CD4-positive, alpha-beta T cell (primary cell): ENCODE measurements around the gene SPACA4. TPM values are rescaled to one million over a fixed set of nuclear protein-coding genes. Genes with fewer than 3 reads are reported as not detected.

Source experiments
- ATAC-seq: fragments of 200-7000 bp; cut with Tn5 transposase; one replicate; pipeline ENCODE4 v1.10.0; 2022; ENCODE audit warnings: mild to moderate bottlenecking; ENCODE audit not compliant: poor library complexity
- CTCF ChIA-PET: fragments of 350-600 bp; sonication (Branson Sonifier 250); formaldehyde crosslinking; loops from one replicate; lab custom pipeline; 2021; ENCODE audit warnings: antibody characterized with exemption, inconsistent platforms; lab: Charles Lee
- POLR2A ChIA-PET: fragments of 350-600 bp; sonication (Branson Sonifier 250); formaldehyde crosslinking; loops from one replicate; lab custom pipeline; 2021; ENCODE audit warnings: antibody characterized with exemption, inconsistent platforms; lab: Charles Lee
- DNase-seq, 14 experiments: peaks; one replicate each; pipeline ENCODE4 v3.0.0-alpha.2; 2013 to 2020; ENCODE audit warnings: mixed read lengths in 2 of 14
- H3K27ac ChIP-seq, 2 donors: one replicate each; pipeline versions ENCODE4 v1.5.1 to v1.7.0; 2013; ENCODE audit warnings: low read length in 2 of 2, low read depth in 1 of 2, mild to moderate bottlenecking in 1 of 2
- H3K27me3 ChIP-seq, 2 experiments: 1 replicate in 1 of 2; 2 replicates in 1 of 2; pipeline versions ENCODE4 v1.6.1 to v1.7.0; 2013; ENCODE audit warnings: low read length in 2 of 2, control low read depth in 1 of 2, mild to moderate bottlenecking in 1 of 2, moderate library complexity in 1 of 2; ENCODE audit not compliant: insufficient read depth in 2 of 2, control insufficient read depth in 1 of 2
- H3K36me3 ChIP-seq: one replicate; pipeline ENCODE4 v1.6.1; 2013; ENCODE audit warnings: low read length, control low read depth; ENCODE audit not compliant: insufficient read depth
- H3K4me1 ChIP-seq: one replicate; pipeline ENCODE4 v1.6.1; 2013; ENCODE audit warnings: low read length, control low read depth; ENCODE audit not compliant: insufficient read depth
- H3K4me3 ChIP-seq: one replicate; pipeline ENCODE4 v1.5.1; 2013; ENCODE audit warnings: mild to moderate bottlenecking, low read length, moderate library complexity
- H3K9me3 ChIP-seq, 2 experiments: 1 replicate in 1 of 2; 2 replicates in 1 of 2; pipeline versions ENCODE4 v1.6.1 to v1.7.0; 2013; ENCODE audit warnings: low read length in 2 of 2, mild to moderate bottlenecking in 2 of 2, control low read depth in 1 of 2, moderate library complexity in 1 of 2; ENCODE audit not compliant: control insufficient read depth in 1 of 2, insufficient read depth in 1 of 2
- H3K27ac Mint-ChIP-seq: one replicate; pipeline ENCODE4 v1.8.0; 2020; ENCODE audit warnings: mixed read lengths
- H3K27me3 Mint-ChIP-seq: one replicate; pipeline ENCODE4 v1.8.0; 2021; ENCODE audit warnings: mixed read lengths
- H3K36me3 Mint-ChIP-seq: one replicate; pipeline ENCODE4 v1.8.0; 2021; ENCODE audit warnings: low read depth, mixed read lengths
- H3K4me1 Mint-ChIP-seq: one replicate; pipeline ENCODE4 v1.8.0; 2021; ENCODE audit warnings: low read depth, mixed read lengths
- H3K4me3 Mint-ChIP-seq: one replicate; pipeline ENCODE4 v1.8.0; 2020; ENCODE audit warnings: mild to moderate bottlenecking, mixed read lengths
- H3K9me3 Mint-ChIP-seq: one replicate; pipeline ENCODE4 v1.8.0; 2020; ENCODE audit warnings: mixed read lengths
- CTCF ChIP-seq: fragments of 200-600 bp; IDR thresholded peaks from one replicate; pipeline ENCODE4 v1.8.0; 2022; ENCODE audit warnings: antibody characterized with exemption, mild to moderate bottlenecking
- intact Hi-C, 2 experiments: fragments of 100-400 bp; cut with DNase I in 1 of 2; cut with micrococcal nuclease in 1 of 2; formaldehyde crosslinking; loops; one replicate each; pipeline versions ENCODE4 v1.15.1 to v1.9.0; 2023 to 2025; cut with DNase I, micrococcal nuclease
- total RNA-seq, 174 experiments: library from RNA in 2 of 174; stranded (reverse) in 2 of 174; gene quantifications; one replicate each; pipeline ENCODE4 v1.2.3 and lab custom pipeline; 2021 to 2026

SPACA4 gene
- total RNA-seq, 2 experiments from 2014 or later: not detected

GRCh38 chr19:48646722-48647216, 40.2 kb downstream of the SPACA4 start:
- ChIA-PET POLR2A (interaction anchor here (0.9 to 2.4 kb wide), 14 partner anchors 10 to 346 kb away, joined by 3 to 43 read pairs (median 8); partner anchors contain the start of genes DBP, GYS1, RPL18 and RUVBL2), CTCF (interaction anchor here (1.0 to 2.4 kb wide), 9 partner anchors 9 to 256 kb away, joined by 3 to 19 read pairs (median 5); partner anchors contain the start of genes DBP and RPL18)
- peaks cover 48% of the 10 kb centered on the region for H3K4me1 ChIP-seq
- no peaks in the 10 kb centered on the region for H3K27me3 ChIP-seq
- ATAC-seq: no peak
- peak overlapping the region; percentile 85 for H3K4me3 Mint-ChIP-seq
- peaks cover 54% of the 10 kb centered on the region for H3K4me1 Mint-ChIP-seq
- peak overlapping the region; percentile 71 for H3K4me3 ChIP-seq
- no peak for TF ChIP-seq CTCF
- peak overlapping the region; percentile 91 for H3K27ac Mint-ChIP-seq
- H3K27me3 Mint-ChIP-seq: no peaks in the 10 kb centered on the region
- H3K9me3 ChIP-seq: no peaks in the 10 kb centered on the region
- DNase-seq: no peak
- no peaks in the 10 kb centered on the region for H3K36me3 ChIP-seq
- no peaks in the 10 kb centered on the region for H3K36me3 Mint-ChIP-seq
- H3K27ac ChIP-seq: peak overlapping the region; percentile 78 to 96
- H3K9me3 Mint-ChIP-seq: no peaks in the 10 kb centered on the region
- intact Hi-C loops: loop anchor here (1.0 to 5.0 kb wide), 10 partner anchors 8 to 321 kb away; partner anchors contain the start of genes FTL (in 1 of the 2) and HSD17B14 (in 1 of the 2)

DNA sequence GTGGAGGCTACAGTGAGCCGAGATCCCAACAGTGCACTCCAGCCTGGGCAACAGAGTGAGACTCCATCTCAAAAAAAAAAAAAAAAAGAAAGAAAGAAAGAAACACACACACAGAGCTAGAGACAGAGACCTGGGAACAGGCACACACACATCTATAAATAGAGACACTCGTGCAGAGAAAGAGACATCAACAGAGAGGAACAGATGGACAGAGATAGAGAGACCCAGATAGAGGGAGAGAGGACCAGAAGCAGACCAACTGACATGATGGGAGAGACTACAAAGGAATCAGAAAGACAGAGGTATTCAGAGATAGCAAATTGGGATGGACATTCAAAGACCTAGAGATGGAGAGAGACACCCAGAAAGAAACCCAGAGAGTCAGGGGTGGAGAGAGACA, 41.6 kb downstream of the SPACA4 start:
- ATAC-seq (no peak), DNase-seq (no peak)
- POLR2A ChIA-PET: interaction anchor here (1.6 kb wide), 1 partner anchor 14 kb away, joined by 4 read pairs; no protein-coding TSS in a partner anchor
- Mint-ChIP-seq H3K27ac (peak overlapping the region; percentile 91), H3K27me3 (no peaks in the 10 kb centered on the region), H3K4me3 (peak overlapping the region; percentile 2), H3K4me1 (peaks cover 54% of the 10 kb centered on the region), H3K36me3 (no peaks in the 10 kb centered on the region), H3K9me3 (no peaks in the 10 kb centered on the region)
- Histone ChIP-seq H3K27me3 (no peaks in the 10 kb centered on the region), H3K9me3 (no peaks in the 10 kb centered on the region), H3K4me1 (peaks cover 48% of the 10 kb centered on the region), H3K27ac (no peak overlapping the region), H3K36me3 (no peaks in the 10 kb centered on the region), H3K4me3 (no peak overlapping the region)
- TF ChIP-seq CTCF: no peak
- intact Hi-C loops: loop anchor here (5.0 kb wide), 2 partner anchors 189 to 319 kb away; partner anchors contain the start of genes FTL (in 1 of the 2) and HSD17B14 (in 1 of the 2)
- CTCF ChIA-PET: interaction anchor here (1.5 kb wide), 1 partner anchor 91 kb away, joined by 3 read pairs; no protein-coding TSS in a partner anchor

- Histone ChIP-seq H3K27me3 (no peaks in the 10 kb centered on the region), H3K9me3 (no peaks in the 10 kb centered on the region), H3K27ac (no peak overlapping the region), H3K4me1 (peaks cover 26% of the 10 kb centered on the region), H3K4me3 (no peak overlapping the region), H3K36me3 (no peaks in the 10 kb centered on the region)
- Mint-ChIP-seq H3K4me1 (peaks cover 38% of the 10 kb centered on the region), H3K9me3 (no peaks in the 10 kb centered on the region), H3K27me3 (no peaks in the 10 kb centered on the region), H3K27ac (peak overlapping the region; percentile 48), H3K36me3 (no peaks in the 10 kb centered on the region), H3K4me3 (no peak overlapping the region)
- no peak for DNase-seq
- ChIA-PET CTCF (interaction anchor here (0.6 kb wide), 1 partner anchor 42 kb away, joined by 4 read pairs; no protein-coding TSS in a partner anchor), POLR2A (interaction anchor here (1.0 kb wide), 1 partner anchor 14 kb away, joined by 3 read pairs; the partner anchor contains the start of gene DBP)
- ATAC-seq: no peak
- intact Hi-C loops: no loop called here
- no peak for TF ChIP-seq CTCF
These were observed 44.6 kb downstream of the SPACA4 start for GRCh38 chr19:48650974-48651682.
